ENCODE results near the gene PRR7. TPM values are rescaled to one million over a fixed set of nuclear protein-coding genes. Genes with fewer than 3 reads are reported as not detected.

The PRR7 gene
- total RNA-seq, 1 donor from 2014 or later: 1.2 TPM

- no peak overlapping the region for H3K27ac ChIP-seq
- TF ChIP-seq CTCF (IDR thresholded peaks at IDR 0.05) (no peak), POLR2A (IDR thresholded peaks at IDR 0.05) (no peak), POLR2AphosphoS5 (IDR thresholded peaks at IDR 0.05; ENCODE audit: insufficient read depth in 1 of 2, low read depth in 1 of 2) (no peak)
Observed at GRCh38 chr5:177459819-177460628, 13.4 kb downstream of the PRR7 start.

GRCh38 chr5:177462021-177462670 lies 15.5 kb downstream of the PRR7 start:
- H3K36me3 ChIP-seq: peaks cover 0 to 31% of the 10 kb centered on the region in 2 donors
- H3K27me3 ChIP-seq: no peaks in the 10 kb centered on the region
- H3K4me3 ChIP-seq: no peak overlapping the region
- H3K27ac ChIP-seq: no peak overlapping the region
- peaks cover 5% of the 10 kb centered on the region for H3K4me1 ChIP-seq
- DNase-seq (ENCODE audit: extremely low spot score in 2 of 2): no peak
- intact Hi-C loops (cut with DNase I): no loop called here
- H3K9me3 ChIP-seq: no peaks in the 10 kb centered on the region
- peak in 1 of 2 donors; percentile 35 for TF ChIP-seq POLR2AphosphoS5 (IDR thresholded peaks at IDR 0.05; ENCODE audit: insufficient read depth in 1 of 2, low read depth in 1 of 2)
- TF ChIP-seq POLR2A (IDR thresholded peaks at IDR 0.05): no peak

More at GRCh38 chr5:177459819-177460628, 13.4 kb downstream of the PRR7 start:
- Histone ChIP-seq H3K4me1 (peaks cover 24% of the 10 kb centered on the region), H3K36me3 (peaks cover 0 to 12% of the 10 kb centered on the region in 2 donors), H3K4me3 (no peak overlapping the region), H3K27me3 (no peaks in the 10 kb centered on the region), H3K9me3 (no peaks in the 10 kb centered on the region)
- intact Hi-C loops (cut with DNase I): loop anchor here (5.0 to 10.0 kb wide), 2 partner anchors 37 to 145 kb away; partner anchors contain the start of genes MXD3 and PDLIM7
- no peak for DNase-seq (ENCODE audit: extremely low spot score in 2 of 2)

- peaks cover 0 to 29% of the 10 kb centered on the region in 2 donors for H3K36me3 ChIP-seq
- intact Hi-C loops (cut with DNase I): no loop called here
- H3K4me3 ChIP-seq: no peak overlapping the region
- no peaks in the 10 kb centered on the region for H3K27me3 ChIP-seq
- no peak for DNase-seq (ENCODE audit: extremely low spot score in 2 of 2)
- H3K27ac ChIP-seq: no peak overlapping the region
- H3K9me3 ChIP-seq: no peaks in the 10 kb centered on the region
- peaks cover 15% of the 10 kb centered on the region for H3K4me1 ChIP-seq
- TF ChIP-seq POLR2A (IDR thresholded peaks at IDR 0.05) (no peak), POLR2AphosphoS5 (IDR thresholded peaks at IDR 0.05; ENCODE audit: insufficient read depth in 1 of 2, low read depth in 1 of 2) (no peak), CTCF (IDR thresholded peaks at IDR 0.05) (no peak)
Observed at GRCh38 chr5:177465044-177465443, 18.4 kb downstream of the PRR7 start.

GRCh38 chr5:177466861-177467260 lies 20.2 kb downstream of the PRR7 start:
- Histone ChIP-seq H3K9me3 (no peaks in the 10 kb centered on the region), H3K27ac (no peak overlapping the region), H3K36me3 (peaks cover 0 to 24% of the 10 kb centered on the region in 2 donors), H3K27me3 (no peaks in the 10 kb centered on the region), H3K4me1 (peaks cover 33% of the 10 kb centered on the region), H3K4me3 (no peak overlapping the region)
- DNase-seq (ENCODE audit: extremely low spot score in 2 of 2): no peak
- TF ChIP-seq CTCF (IDR thresholded peaks at IDR 0.05) (no peak), POLR2AphosphoS5 (IDR thresholded peaks at IDR 0.05; ENCODE audit: insufficient read depth in 1 of 2, low read depth in 1 of 2) (no peak), POLR2A (IDR thresholded peaks at IDR 0.05) (no peak)
- intact Hi-C loops (cut with DNase I): no loop called here

GRCh38 chr5:177467436-177467835 lies 20.8 kb downstream of the PRR7 start:
- Histone ChIP-seq H3K4me3 (no peak overlapping the region), H3K36me3 (peaks cover 0 to 24% of the 10 kb centered on the region in 2 donors), H3K4me1 (peaks cover 39% of the 10 kb centered on the region), H3K27me3 (no peaks in the 10 kb centered on the region), H3K9me3 (no peaks in the 10 kb centered on the region), H3K27ac (no peak overlapping the region)
- TF ChIP-seq POLR2AphosphoS5 (IDR thresholded peaks at IDR 0.05; ENCODE audit: insufficient read depth in 1 of 2, low read depth in 1 of 2) (no peak), POLR2A (IDR thresholded peaks at IDR 0.05) (no peak)
- intact Hi-C loops (cut with DNase I): no loop called here
- no peak for DNase-seq (ENCODE audit: extremely low spot score in 2 of 2)
